OCI-LY1 (cell line): ENCODE measurements around the gene ST3GAL3.

Experiments used
- H2AFZ ChIP-seq: fragments of 200-600 bp; sonication (generic), shearing (Covaris generic); 2 replicates; pipeline ENCODE4 v1.6.0; 2014; ENCODE audit warnings: antibody characterized with exemption, mild to moderate bottlenecking, low read length
- H3F3A ChIP-seq: fragments of 200-600 bp; sonication (generic), shearing (Covaris generic); 2 replicates; pipeline ENCODE4 v1.6.0; 2014; ENCODE audit warnings: mild to moderate bottlenecking, antibody characterized with exemption, low read length, moderate library complexity; ENCODE audit not compliant: insufficient read depth
- H3K27ac ChIP-seq: fragments of 200-600 bp; sonication (generic); 2 replicates; pipeline ENCODE4 v1.5.1; 2014; ENCODE audit warnings: low read length, mixed run types, mild to moderate bottlenecking, low read depth; ENCODE audit not compliant: poor library complexity, severe bottlenecking
- H3K27me3 ChIP-seq: fragments of 200-600 bp; sonication (generic); 2 replicates; pipeline ENCODE4 v1.6.0; 2014; ENCODE audit warnings: antibody characterized with exemption, mild to moderate bottlenecking, low read length, moderate library complexity; ENCODE audit not compliant: insufficient read depth
- H3K36me3 ChIP-seq: fragments of 200-600 bp; sonication (generic); 2 replicates; pipeline ENCODE4 v1.6.1; 2014; ENCODE audit warnings: mild to moderate bottlenecking, antibody characterized with exemption, low read length, moderate library complexity, mixed read lengths; ENCODE audit not compliant: insufficient read depth
- H3K4me1 ChIP-seq: fragments of 200-600 bp; sonication (generic); 2 replicates; pipeline ENCODE4 v1.5.1; 2014; ENCODE audit warnings: mild to moderate bottlenecking, low read length, moderate library complexity; ENCODE audit not compliant: insufficient read depth, severe bottlenecking
- H3K4me2 ChIP-seq: fragments of 200-600 bp; sonication (generic), shearing (Covaris generic); 2 replicates; pipeline ENCODE4 v1.6.1; 2014; ENCODE audit warnings: low read length
- H3K4me3 ChIP-seq: fragments of 200-600 bp; sonication (generic); 2 replicates; pipeline ENCODE4 v1.5.1; 2014; ENCODE audit warnings: low read length, low read depth, mild to moderate bottlenecking, mixed read lengths; ENCODE audit not compliant: poor library complexity, severe bottlenecking
- H3K79me2 ChIP-seq: fragments of 200-600 bp; shearing (Covaris generic); 2 replicates; pipeline ENCODE4 v1.6.1; 2016; ENCODE audit warnings: mixed run types, low read length, mixed read lengths; ENCODE audit not compliant: insufficient read depth
- H3K9ac ChIP-seq: fragments of 200-600 bp; sonication (generic), shearing (Covaris generic); 2 replicates; pipeline ENCODE4 v1.6.1; 2014; ENCODE audit warnings: mild to moderate bottlenecking, low read length, mixed read lengths
- H3K9me2 ChIP-seq: fragments of 200-600 bp; sonication (generic), shearing (Covaris generic); 2 replicates; pipeline ENCODE4 v1.6.1; 2014; ENCODE audit warnings: low read depth, mild to moderate bottlenecking, low read length, mixed read lengths
- H3K9me3 ChIP-seq: fragments of 200-600 bp; shearing (Covaris generic); 2 replicates; pipeline ENCODE4 v1.6.1; 2014; ENCODE audit warnings: low read length, mixed read lengths
- H4K20me1 ChIP-seq: fragments of 200-600 bp; sonication (generic), shearing (Covaris generic); 2 replicates; pipeline ENCODE4 v1.6.0; 2016; ENCODE audit warnings: mild to moderate bottlenecking, low read length; ENCODE audit not compliant: insufficient read depth
- CTCF ChIP-seq: fragments of 200-600 bp; sonication (generic), shearing (Covaris generic); IDR thresholded peaks from 2 replicates; pipeline ENCODE4 v1.5.1; 2017; ENCODE audit warnings: mild to moderate bottlenecking, antibody characterized with exemption, low read length, moderate library complexity, mixed read lengths
- EZH2 ChIP-seq: fragments of 200-600 bp; sonication (generic), shearing (Covaris generic); IDR thresholded peaks from 2 replicates; pipeline ENCODE4 v1.8.0; 2017; ENCODE audit warnings: borderline replicate concordance, mixed run types, mild to moderate bottlenecking, antibody characterized with exemption, low read length, moderate library complexity, mixed read lengths

The ST3GAL3 gene

GRCh38 chr1:43736819-43737218 lies 29.5 kb downstream of the ST3GAL3 start:
- TF ChIP-seq EZH2 (no peak), CTCF (no peak)
- Histone ChIP-seq H3K27me3 (no peaks in the 10 kb centered on the region), H3K9ac (no peak overlapping the region)

DNA sequence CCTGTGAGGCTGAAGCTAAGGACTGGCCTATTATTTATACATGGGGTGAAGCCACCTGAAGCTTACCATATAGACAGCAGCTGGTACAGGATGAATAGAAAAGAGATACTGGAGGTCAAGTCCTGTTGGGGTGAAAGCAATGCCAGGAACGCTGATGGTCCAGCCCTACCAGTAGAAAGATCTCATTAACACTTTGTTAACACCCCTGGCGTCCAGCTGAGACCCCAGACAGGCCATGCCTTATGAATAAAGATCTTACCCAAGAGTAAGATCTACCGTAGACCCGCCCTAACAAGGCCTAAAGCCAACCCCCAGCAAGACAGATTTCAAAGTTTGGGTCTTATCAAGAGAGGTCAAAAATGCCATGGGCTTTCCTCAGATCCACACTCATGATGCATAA lies 34.7 kb downstream of the ST3GAL3 start:
- no peak overlapping the region for H3K9ac ChIP-seq

More at GRCh38 chr1:43736819-43737218, 29.5 kb downstream of the ST3GAL3 start:
- H4K20me1 ChIP-seq: no peaks in the 10 kb centered on the region
- H3K36me3 ChIP-seq: peaks cover 10% of the 10 kb centered on the region
- H3K79me2 ChIP-seq: peaks cover 8% of the 10 kb centered on the region; the same call in 1 of the 2 replicates
- no peak overlapping the region for H3K27ac ChIP-seq
- peaks cover 6% of the 10 kb centered on the region for H3K4me1 ChIP-seq
- H3K4me2 ChIP-seq: no peak overlapping the region
- H2AFZ ChIP-seq: no peak overlapping the region
- no peak overlapping the region for H3K4me3 ChIP-seq
- H3K9me2 ChIP-seq: no peaks in the 10 kb centered on the region
- H3K9me3 ChIP-seq: no peaks in the 10 kb centered on the region
- no peaks in the 10 kb centered on the region for H3F3A ChIP-seq

DNA sequence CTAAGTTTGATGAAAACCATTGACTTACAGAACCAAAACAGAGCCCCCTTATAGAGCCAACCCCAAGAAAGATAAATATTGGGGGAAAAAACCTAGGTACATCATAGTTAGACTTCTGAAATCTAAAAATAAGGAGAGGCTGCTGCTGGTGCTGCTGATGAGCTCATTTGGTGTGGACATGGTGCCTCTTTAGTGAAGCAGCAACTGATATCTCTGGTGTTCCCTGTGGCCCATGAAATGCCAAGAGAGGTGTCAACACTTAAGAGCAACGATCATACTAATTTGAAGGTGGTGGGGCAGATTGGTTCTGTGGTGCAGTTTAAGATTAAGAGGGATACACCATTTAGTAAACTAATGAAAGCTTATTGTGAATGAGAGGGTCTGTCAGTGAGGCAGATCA lies 35.9 kb downstream of the ST3GAL3 start:
- no peak overlapping the region for H3K27ac ChIP-seq
- H4K20me1 ChIP-seq: no peaks in the 10 kb centered on the region
- TF ChIP-seq CTCF (no peak), EZH2 (no peak)
- H3K4me1 ChIP-seq: peaks cover 6% of the 10 kb centered on the region
- peaks cover 14% of the 10 kb centered on the region for H3K36me3 ChIP-seq
- no peaks in the 10 kb centered on the region for H3F3A ChIP-seq
- no peak overlapping the region for H3K9ac ChIP-seq
- no peak overlapping the region for H2AFZ ChIP-seq
- H3K4me3 ChIP-seq: no peak overlapping the region
- no peaks in the 10 kb centered on the region for H3K79me2 ChIP-seq
- no peaks in the 10 kb centered on the region for H3K9me2 ChIP-seq
- H3K27me3 ChIP-seq: no peaks in the 10 kb centered on the region
- no peak overlapping the region for H3K4me2 ChIP-seq
- no peaks in the 10 kb centered on the region for H3K9me3 ChIP-seq

More for the DNA sequence above, 34.7 kb downstream of the ST3GAL3 start:
- no peaks in the 10 kb centered on the region for H3K9me3 ChIP-seq
- H4K20me1 ChIP-seq: no peaks in the 10 kb centered on the region
- no peak overlapping the region for H2AFZ ChIP-seq
- TF ChIP-seq EZH2 (no peak), CTCF (no peak)
- H3K9me2 ChIP-seq: no peaks in the 10 kb centered on the region
- H3K27me3 ChIP-seq: no peaks in the 10 kb centered on the region
- no peak overlapping the region for H3K27ac ChIP-seq
- no peaks in the 10 kb centered on the region for H3K79me2 ChIP-seq
- peaks cover 6% of the 10 kb centered on the region for H3K4me1 ChIP-seq
- H3F3A ChIP-seq: no peaks in the 10 kb centered on the region
- no peak overlapping the region for H3K4me2 ChIP-seq
- peaks cover 5% of the 10 kb centered on the region for H3K36me3 ChIP-seq
- H3K4me3 ChIP-seq: no peak overlapping the region
